Thymus (tissue), 11 donors: ENCODE measurements around the gene TSPEAR. TPM values are rescaled to one million over a fixed set of nuclear protein-coding genes. Genes with fewer than 3 reads are reported as not detected.

Experiments
- DNase-seq, 9 donors: peaks; one replicate each; pipeline ENCODE4 v3.0.0-alpha.2; 2013; ENCODE audit warnings: low spot score in 9 of 9, low read depth in 6 of 9, missing footprints in 1 of 9
- H3K27ac ChIP-seq, 2 donors: one replicate each; pipeline ENCODE4 v1.5.1; 2013; ENCODE audit warnings: control low read depth in 1 of 2, low read depth in 1 of 2, low read length in 1 of 2, mild to moderate bottlenecking in 1 of 2, moderate library complexity in 1 of 2
- H3K27me3 ChIP-seq, 2 donors: one replicate each; pipeline ENCODE4 v1.5.1; 2013; ENCODE audit warnings: low read length in 1 of 2; ENCODE audit not compliant: control insufficient read depth in 2 of 2, insufficient read depth in 1 of 2
- H3K36me3 ChIP-seq, 2 donors: one replicate each; pipeline ENCODE4 v1.5.1; 2013; ENCODE audit warnings: low read length in 1 of 2, mild to moderate bottlenecking in 1 of 2, moderate library complexity in 1 of 2; ENCODE audit not compliant: control insufficient read depth in 2 of 2, insufficient read depth in 2 of 2
- H3K4me1 ChIP-seq, 2 donors: one replicate each; pipeline ENCODE4 v1.5.1; 2013; ENCODE audit warnings: low read length in 2 of 2; ENCODE audit not compliant: control insufficient read depth in 2 of 2, insufficient read depth in 2 of 2
- H3K4me3 ChIP-seq, 2 donors: one replicate each; pipeline ENCODE4 v1.5.1; 2013; ENCODE audit warnings: low read length in 2 of 2, control low read depth in 1 of 2, mild to moderate bottlenecking in 1 of 2
- H3K9me3 ChIP-seq, 2 donors: one replicate each; pipeline ENCODE4 v1.5.1; 2013; ENCODE audit warnings: low read length in 1 of 2, mild to moderate bottlenecking in 1 of 2; ENCODE audit not compliant: control insufficient read depth in 2 of 2, insufficient read depth in 1 of 2
- WGBS: extraction: QIAGEN DNeasy Blood & Tissue Kit; methylation state at CpG from one replicate; pipeline ENCODE4 v1.1.7; 2013; 5-methylcytosine and 5-hydroxymethylcytosine counted together
- polyA plus RNA-seq: library from polyadenylated mRNA; stranded (reverse); fragments of 200-250 nt; gene quantifications from one replicate; pipeline ENCODE4 v1.2.3, GENCODE V29; 2013
- total RNA-seq: library from RNA; stranded (reverse); fragments of 120-200 nt; gene quantifications from one replicate; pipeline ENCODE4 v1.2.4, GENCODE V29; 2013
- donor health status: healthy.

The TSPEAR gene
- total and polyA plus RNA-seq, 2 donors: 0.07 to 0.38 TPM

GRCh38 chr21:44708213-44708865 lies 3.0 kb downstream of the TSPEAR start:
- no peak overlapping the region for H3K27ac ChIP-seq
- peaks cover 0 to 6% of the 10 kb centered on the region in 2 donors for H3K36me3 ChIP-seq
- no peak overlapping the region for H3K4me3 ChIP-seq
- H3K9me3 ChIP-seq: peaks cover 9 to 19% of the 10 kb centered on the region in 2 donors
- no peak for DNase-seq
- H3K4me1 ChIP-seq: peaks cover 0 to 2% of the 10 kb centered on the region in 2 donors
- WGBS: 6% methylated on average over 13 of the region's 13 CpGs
- H3K27me3 ChIP-seq: peaks cover 80 to 92% of the 10 kb centered on the region in 2 donors

GRCh38 chr21:44706706-44707581 lies 4.4 kb downstream of the TSPEAR start:
- Histone ChIP-seq H3K27me3 (peaks cover 67 to 92% of the 10 kb centered on the region in 2 donors), H3K27ac (no peak overlapping the region), H3K9me3 (peaks cover 9 to 19% of the 10 kb centered on the region in 2 donors), H3K4me3 (no peak overlapping the region), H3K4me1 (peaks cover 0 to 2% of the 10 kb centered on the region in 2 donors), H3K36me3 (peaks cover 0 to 6% of the 10 kb centered on the region in 2 donors)
- DNase-seq: no peak
- 12% methylated on average over 46 of the region's 46 CpGs for WGBS

- 13% methylated on average over 54 of the region's 54 CpGs for WGBS
- peaks cover 9 to 19% of the 10 kb centered on the region in 2 donors for H3K9me3 ChIP-seq
- H3K27me3 ChIP-seq: peaks cover 60 to 92% of the 10 kb centered on the region in 2 donors
- DNase-seq: no peak
- H3K4me3 ChIP-seq: no peak overlapping the region
- H3K36me3 ChIP-seq: peaks cover 0 to 6% of the 10 kb centered on the region in 2 donors
- H3K4me1 ChIP-seq: peaks cover 0 to 2% of the 10 kb centered on the region in 2 donors
- H3K27ac ChIP-seq: no peak overlapping the region
These were observed 5.2 kb downstream of the TSPEAR start for GRCh38 chr21:44706026-44706705.

GRCh38 chr21:44704636-44705001 lies 6.8 kb downstream of the TSPEAR start:
- H3K4me3 ChIP-seq: no peak overlapping the region
- H3K9me3 ChIP-seq: peaks cover 9 to 19% of the 10 kb centered on the region in 2 donors
- no peak for DNase-seq
- 19% methylated on average over 13 of the region's 13 CpGs for WGBS
- peaks cover 0 to 6% of the 10 kb centered on the region in 2 donors for H3K36me3 ChIP-seq
- H3K27ac ChIP-seq: no peak overlapping the region
- H3K4me1 ChIP-seq: peaks cover 0 to 2% of the 10 kb centered on the region in 2 donors
- H3K27me3 ChIP-seq: peaks cover 48 to 92% of the 10 kb centered on the region in 2 donors

GRCh38 chr21:44703731-44704635 lies 7.4 kb downstream of the TSPEAR start:
- Histone ChIP-seq H3K4me1 (peaks cover 0 to 2% of the 10 kb centered on the region in 2 donors), H3K27ac (no peak overlapping the region), H3K27me3 (peaks cover 41 to 90% of the 10 kb centered on the region in 2 donors), H3K9me3 (peaks cover 9 to 19% of the 10 kb centered on the region in 2 donors), H3K36me3 (peaks cover 0 to 6% of the 10 kb centered on the region in 2 donors), H3K4me3 (no peak overlapping the region)
- no peak for DNase-seq
- 40% methylated on average over 13 of the region's 13 CpGs for WGBS

GRCh38 chr21:44702973-44703730 lies 8.2 kb downstream of the TSPEAR start:
- peaks cover 33 to 89% of the 10 kb centered on the region in 2 donors for H3K27me3 ChIP-seq
- no peak overlapping the region for H3K27ac ChIP-seq
- no peak overlapping the region for H3K4me3 ChIP-seq
- DNase-seq: no peak
- peaks cover 0 to 6% of the 10 kb centered on the region in 2 donors for H3K36me3 ChIP-seq
- peaks cover 9 to 19% of the 10 kb centered on the region in 2 donors for H3K9me3 ChIP-seq
- 57% methylated on average over 16 of the region's 16 CpGs for WGBS
- no peaks in the 10 kb centered on the region for H3K4me1 ChIP-seq

GRCh38 chr21:44702111-44702972 lies 9.0 kb downstream of the TSPEAR start:
- no peak for DNase-seq

More at GRCh38 chr21:44702111-44702972, 9.0 kb downstream of the TSPEAR start:
- Histone ChIP-seq H3K4me1 (no peaks in the 10 kb centered on the region), H3K9me3 (peaks cover 9 to 19% of the 10 kb centered on the region in 2 donors), H3K27me3 (peaks cover 29 to 89% of the 10 kb centered on the region in 2 donors), H3K4me3 (no peak overlapping the region), H3K27ac (no peak overlapping the region), H3K36me3 (peaks cover 0 to 6% of the 10 kb centered on the region in 2 donors)
- WGBS: 82% methylated on average over 22 of the region's 22 CpGs
